NCI-H187 (cell line): Measurements from ENCODE around the gene DBNDD1.
"Not testable (repeated sequence)": the region's sequence is repeated elsewhere in the genome, so short reads cannot be mapped to it uniquely, and the experiment has no call there.

ENCODE experiments used
- DNase-seq, 2 experiments: peaks; one replicate each; lab custom pipeline; 2025; lab: John Stamatoyannopoulos, UW

Gene DBNDD1

GRCh38 chr16:90011908-90012501 lies 7.3 kb downstream of the DBNDD1 start:
- DNase-seq = no peak

DNA sequence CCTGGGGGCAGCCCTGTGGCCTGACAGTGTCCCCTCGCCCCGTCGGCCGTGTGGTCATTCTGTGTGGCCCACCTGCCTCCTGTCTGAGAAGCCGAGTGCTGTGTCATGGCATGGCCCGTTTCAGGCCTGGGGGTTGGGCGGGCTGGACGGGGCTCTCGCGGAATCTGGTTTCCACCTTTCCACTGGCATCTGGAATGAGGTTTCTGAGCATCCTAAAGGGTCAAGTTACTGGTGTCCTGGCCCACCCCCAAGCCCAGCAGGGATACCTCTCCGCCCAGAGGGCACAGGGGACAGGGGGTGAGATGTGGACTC lies 7.8 kb downstream of the DBNDD1 start:
- DNase-seq = no peak

GRCh38 chr16:90010676-90011507 lies 8.4 kb downstream of the DBNDD1 start:
- no peak for DNase-seq

DNA sequence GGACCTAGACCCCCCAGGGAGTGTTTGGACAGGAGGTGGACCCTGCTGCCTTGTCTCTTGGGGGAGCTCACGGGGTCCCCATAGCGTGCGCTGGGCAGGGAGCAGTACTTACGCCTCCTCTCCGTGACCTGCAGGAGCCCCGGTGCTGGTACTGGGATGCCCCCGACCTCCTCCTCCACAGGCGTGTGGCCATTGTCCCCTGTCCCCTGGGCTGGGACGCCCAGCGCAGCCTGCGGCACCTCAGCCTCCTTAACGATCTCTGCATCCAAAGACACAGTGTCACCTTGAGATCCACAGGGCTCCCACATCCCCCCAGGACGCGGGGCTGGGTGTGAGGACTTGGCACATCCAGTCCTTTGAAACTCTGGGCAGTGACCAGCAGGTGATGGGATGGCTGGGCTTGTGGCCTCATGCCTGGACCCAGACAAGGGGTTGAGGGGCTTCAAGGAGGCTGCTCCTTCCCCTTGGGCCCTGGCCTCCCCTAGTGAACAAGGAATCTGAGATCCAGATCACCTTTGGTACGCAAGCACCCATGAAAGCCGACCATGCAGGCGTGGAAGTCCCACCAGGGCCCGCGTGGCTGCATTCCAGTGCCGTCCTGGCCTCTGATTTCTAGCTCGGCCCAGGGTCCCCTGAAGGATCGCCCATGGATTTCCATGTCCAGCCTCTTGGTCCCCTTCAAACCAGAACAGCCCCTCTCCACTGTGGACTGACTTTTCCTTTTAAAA lies 9.9 kb downstream of the DBNDD1 start:
- no peak for DNase-seq

- no peak for DNase-seq
Observed at GRCh38 chr16:90008708-90009145, 10.5 kb downstream of the DBNDD1 start.

- not testable (repeated sequence) for DNase-seq
Observed at GRCh38 chr16:90007635-90008234, 11.5 kb downstream of the DBNDD1 start.

- DNase-seq = no peak
Observed at GRCh38 chr16:90007015-90007414, 12.2 kb downstream of the DBNDD1 start.

DNA sequence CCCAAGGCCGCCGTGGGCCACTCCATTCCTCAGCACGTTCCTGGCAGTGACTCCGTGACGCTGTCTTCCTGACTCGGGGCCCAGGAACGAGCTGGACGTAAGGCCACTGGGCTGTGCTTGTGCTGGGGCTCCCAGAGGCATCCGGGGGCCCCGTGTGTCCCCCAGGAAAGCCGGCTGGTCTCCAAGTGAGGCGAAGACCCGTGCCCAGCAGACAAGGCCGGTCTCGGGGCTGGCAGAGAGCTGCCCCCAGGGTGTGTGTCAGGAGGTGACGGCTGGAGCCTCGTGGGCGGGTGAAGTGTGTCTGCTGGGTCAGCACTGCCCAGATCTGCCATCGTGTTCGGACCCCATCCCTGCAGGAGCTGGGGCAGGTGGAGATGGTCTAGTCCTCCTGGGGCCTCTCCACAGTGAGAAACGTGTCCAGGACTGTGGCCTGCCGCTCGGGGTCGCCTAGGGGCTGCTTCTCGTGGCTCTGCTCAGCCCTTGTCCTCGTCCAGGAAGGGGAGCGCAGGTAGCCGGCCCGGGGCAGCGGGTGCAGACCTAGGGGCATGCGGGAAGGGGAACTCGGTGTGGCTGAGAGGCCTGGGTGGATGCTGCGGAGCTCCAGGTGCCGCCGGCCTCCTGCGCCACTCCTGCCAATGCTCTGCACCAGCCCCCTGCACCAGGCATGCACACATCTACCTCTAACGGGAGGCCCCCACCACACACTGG lies 13.1 kb downstream of the DBNDD1 start:
- DNase-seq = no peak

- no peak for DNase-seq
Observed at GRCh38 chr16:90004577-90004976, 14.7 kb downstream of the DBNDD1 start.

DNA sequence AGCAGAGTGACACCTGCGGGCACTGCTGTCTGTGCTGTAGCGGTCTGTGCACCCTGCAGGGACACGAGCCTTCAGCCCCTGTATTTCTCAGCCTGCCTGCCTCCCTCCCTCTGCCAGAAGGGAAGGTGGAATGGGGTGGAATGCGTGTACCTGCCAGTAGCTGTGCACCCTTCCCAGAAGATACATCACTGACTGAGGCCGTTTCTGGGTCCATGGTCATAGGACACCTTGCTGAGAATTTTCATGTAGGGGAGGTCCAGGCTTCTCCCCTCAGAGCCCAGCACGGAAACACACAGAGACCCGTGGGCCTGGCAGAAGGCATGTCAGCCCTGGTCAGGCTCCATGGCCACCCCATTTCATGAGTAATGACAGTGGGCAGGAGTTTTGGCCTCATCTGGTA lies 16.5 kb downstream of the DBNDD1 start:
- DNase-seq = no peak

DNA sequence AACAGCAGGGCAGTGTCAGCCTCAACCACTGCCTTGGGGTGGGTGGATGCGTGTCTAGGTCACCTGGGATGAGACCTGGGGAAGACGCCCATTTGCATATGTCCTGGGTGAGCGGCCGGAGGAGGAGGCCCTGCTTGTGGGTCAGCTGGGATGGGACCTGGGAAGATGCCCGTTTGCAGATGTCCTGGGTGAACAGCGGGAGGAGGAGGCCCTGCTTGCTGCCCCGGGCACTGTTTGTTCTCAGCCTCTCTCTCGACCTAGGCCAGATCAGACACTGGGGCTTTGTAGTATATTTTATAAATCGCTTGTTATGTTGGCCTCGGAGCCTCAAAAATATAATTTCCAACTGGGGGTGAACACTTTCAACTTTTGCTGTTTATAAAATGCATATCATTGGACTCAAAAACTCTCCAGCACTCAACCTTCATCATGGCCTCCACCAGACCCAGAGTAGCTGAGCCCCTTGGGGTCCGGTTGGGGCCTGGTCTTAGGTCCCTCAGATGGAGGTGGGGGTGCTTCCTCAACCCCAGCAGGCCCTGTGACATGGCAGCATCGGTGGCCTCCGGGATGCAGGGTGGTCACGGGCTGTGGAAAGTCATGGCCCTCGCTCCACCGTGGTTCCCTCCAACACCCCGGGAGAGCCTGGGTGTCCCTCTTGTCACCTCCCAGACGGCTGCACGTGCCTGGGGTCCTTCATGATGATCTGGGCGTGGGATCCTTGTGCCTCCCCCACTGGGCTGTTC lies 17.3 kb downstream of the DBNDD1 start:
- DNase-seq = no peak

GRCh38 chr16:90000733-90001427 lies 18.4 kb downstream of the DBNDD1 start:
- DNase-seq = no peak

GRCh38 chr16:89999831-90000574 lies 19.3 kb downstream of the DBNDD1 start:
- no peak for DNase-seq

GRCh38 chr16:89996178-89996489 lies 23.1 kb downstream of the DBNDD1 start:
- no peak for DNase-seq

DNA sequence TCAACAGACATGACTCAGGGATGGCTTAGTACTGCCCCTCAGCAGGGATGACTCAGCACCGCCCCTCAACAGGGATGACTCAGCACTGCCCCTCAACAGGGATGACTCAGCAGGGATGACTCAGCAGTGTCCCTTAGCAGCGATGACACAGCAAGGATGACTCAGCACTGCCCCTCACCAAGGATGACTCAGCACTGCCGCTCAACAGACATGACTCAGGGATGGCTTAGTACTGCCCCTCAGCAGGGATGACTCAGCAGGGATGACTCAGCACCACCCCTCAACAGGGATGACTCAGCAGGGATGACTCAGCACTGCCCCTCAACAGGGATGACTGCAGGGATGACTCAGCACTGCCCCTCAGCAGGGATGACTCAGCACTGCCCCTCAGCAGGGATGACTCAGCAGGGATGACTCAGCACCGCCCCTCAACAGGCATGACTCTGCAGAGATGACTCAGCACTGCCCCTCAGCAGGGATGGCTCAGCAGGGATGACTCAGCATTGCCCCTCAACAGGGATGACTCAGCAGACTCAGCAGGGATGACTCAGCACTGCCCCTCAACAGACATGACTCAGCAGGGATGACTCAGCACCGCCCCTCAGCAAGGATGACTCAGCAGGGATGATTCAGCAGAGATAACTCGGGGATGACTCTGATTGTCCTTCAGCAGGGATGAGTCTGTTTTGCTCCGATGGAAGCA lies 23.6 kb downstream of the DBNDD1 start:
- not testable (repeated sequence) for DNase-seq

- DNase-seq = not testable (repeated sequence)
Observed at GRCh38 chr16:89994721-89995474, 24.4 kb downstream of the DBNDD1 start.

- DNase-seq = no peak
Observed at GRCh38 chr16:89994389-89994720, 24.9 kb downstream of the DBNDD1 start.

- DNase-seq = no peak
Observed at GRCh38 chr16:89993971-89994370, 25.3 kb downstream of the DBNDD1 start.

DNA sequence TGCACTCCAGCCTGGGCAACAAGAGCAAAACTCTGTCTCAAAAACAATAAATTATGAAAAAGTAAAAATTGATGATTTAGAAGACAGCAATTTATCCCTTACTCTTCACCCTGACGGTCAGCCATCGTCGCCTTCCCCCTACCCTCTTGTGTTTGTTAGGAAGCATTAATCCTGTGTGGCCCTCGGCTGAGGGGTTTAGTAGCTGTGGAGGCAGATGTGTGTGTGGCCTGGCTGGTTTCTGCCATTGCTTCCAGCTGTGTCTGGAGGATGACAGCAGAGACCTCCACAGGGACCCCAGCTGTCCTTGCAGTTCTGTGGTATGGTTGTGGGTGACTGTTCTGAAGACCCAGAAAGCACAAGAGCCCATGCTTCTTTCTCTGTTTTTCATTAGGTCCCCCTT lies 25.9 kb downstream of the DBNDD1 start:
- no peak for DNase-seq
